Spinal cord (tissue), 10 donors: Measurements from ENCODE around the gene SCGB1D4. TPM values are rescaled to one million over a fixed set of nuclear protein-coding genes. Genes with fewer than 3 reads are reported as not detected.
"Not testable (repeated sequence)": the region's sequence is repeated elsewhere in the genome, so short reads cannot be mapped to it uniquely, and the experiment has no call there.

Experiments
- DNase-seq, 6 donors: peaks; one replicate each; pipeline versions ENCODE4 v3.0.0 to v3.0.0-alpha.2; 2013 to 2015; ENCODE audit warnings: low spot score in 6 of 6, low read depth in 4 of 6
- H3K27ac ChIP-seq: one replicate; pipeline ENCODE4 v1.5.1; 2013; ENCODE audit warnings: low read depth, low read length, control low read depth
- H3K27me3 ChIP-seq: one replicate; pipeline ENCODE4 v1.6.1; 2013; ENCODE audit warnings: low read length; ENCODE audit not compliant: control insufficient read depth, insufficient read depth
- H3K36me3 ChIP-seq: one replicate; pipeline ENCODE4 v1.6.1; 2013; ENCODE audit warnings: low read length; ENCODE audit not compliant: control insufficient read depth, insufficient read depth
- H3K4me1 ChIP-seq: one replicate; pipeline ENCODE4 v1.6.1; 2013; ENCODE audit warnings: low read length; ENCODE audit not compliant: control insufficient read depth, insufficient read depth
- H3K4me3 ChIP-seq: one replicate; pipeline ENCODE4 v1.5.1; 2013; ENCODE audit warnings: low read depth, low read length, control low read depth
- H3K9me3 ChIP-seq: one replicate; pipeline ENCODE4 v1.6.1; 2013; ENCODE audit warnings: low read length; ENCODE audit not compliant: control insufficient read depth, insufficient read depth
- WGBS: methylation state at CpG from one replicate; pipeline ENCODE4 v1.1.5; 2013; ENCODE audit warnings: missing lambda C conversion rate; ENCODE audit not compliant: insufficient coverage; 5-methylcytosine and 5-hydroxymethylcytosine counted together
- polyA plus RNA-seq, 2 donors: library from polyadenylated mRNA; unstranded; fragments of 120-200 nt; gene quantifications; one replicate each; pipeline ENCODE4 v1.2.1, GENCODE V29; 2013; ENCODE audit not compliant: insufficient read length in 2 of 2
- total RNA-seq, 2 donors: library from RNA; depleted of rRNA in 1 of 2; stranded (reverse); fragments of 120-200 nt in 1 of 2; fragments of >200 nt in 1 of 2; gene quantifications; one replicate each; pipeline versions ENCODE4 v1.2.3 to v1.2.4, GENCODE V29; 2013 to 2014
- donor health status: healthy.

SCGB1D4 gene
- total and polyA plus RNA-seq, 4 donors = not detected

DNA sequence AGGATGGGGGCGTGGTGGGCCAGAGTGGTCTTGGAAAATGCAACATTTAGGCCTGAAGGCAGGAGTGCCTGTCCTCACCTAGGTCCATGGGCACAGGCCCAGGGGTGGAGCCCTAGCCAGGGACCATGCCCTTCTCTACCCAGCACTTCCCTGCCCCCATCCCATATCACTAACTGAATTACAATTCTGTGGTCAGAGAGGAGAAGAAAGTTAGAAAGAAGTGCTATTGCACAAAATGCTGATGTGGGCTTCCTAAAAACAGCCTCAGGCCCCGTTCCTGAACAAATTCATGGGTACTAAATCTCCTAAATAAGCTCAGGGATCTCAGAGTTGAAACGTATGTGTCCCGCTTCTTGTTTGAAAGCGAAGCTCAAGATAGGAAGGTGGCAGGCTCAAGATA lies 34.9 kb upstream of the SCGB1D4 start:
- no peaks in the 10 kb centered on the region for H3K9me3 ChIP-seq
- no peaks in the 10 kb centered on the region for H3K27me3 ChIP-seq
- DNase-seq = no peak
- peaks cover 2% of the 10 kb centered on the region for H3K36me3 ChIP-seq
- no peak overlapping the region for H3K27ac ChIP-seq
- WGBS = 100% methylated on average over 4 of the region's 5 CpGs
- peaks cover 10% of the 10 kb centered on the region for H3K4me1 ChIP-seq
- H3K4me3 ChIP-seq = no peak overlapping the region

DNA sequence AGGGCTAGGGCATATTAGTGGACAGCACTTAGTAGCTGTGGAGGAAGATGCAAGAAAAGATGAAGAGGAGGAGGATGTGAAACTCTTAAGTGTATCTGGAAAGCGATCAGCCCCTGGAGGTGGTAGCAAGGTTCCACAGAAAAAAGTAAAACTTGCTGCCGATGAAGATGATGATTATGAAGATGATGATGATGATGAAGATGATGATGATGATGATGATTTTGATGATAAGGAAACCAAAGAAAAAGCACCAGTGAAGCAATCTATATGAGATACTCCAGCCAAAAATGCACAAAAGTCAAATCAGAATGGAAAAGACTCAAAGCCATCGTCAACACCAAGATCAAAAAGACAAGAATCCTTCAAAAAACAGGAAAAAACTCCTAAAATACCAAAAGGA lies 32.4 kb upstream of the SCGB1D4 start:
- H3K27me3 ChIP-seq, H3K4me1 ChIP-seq, DNase-seq, H3K36me3 ChIP-seq, H3K27ac ChIP-seq, H3K9me3 ChIP-seq, H3K4me3 ChIP-seq: not testable (repeated sequence)
- WGBS = 94% methylated on average over 2 of the region's 3 CpGs

DNA sequence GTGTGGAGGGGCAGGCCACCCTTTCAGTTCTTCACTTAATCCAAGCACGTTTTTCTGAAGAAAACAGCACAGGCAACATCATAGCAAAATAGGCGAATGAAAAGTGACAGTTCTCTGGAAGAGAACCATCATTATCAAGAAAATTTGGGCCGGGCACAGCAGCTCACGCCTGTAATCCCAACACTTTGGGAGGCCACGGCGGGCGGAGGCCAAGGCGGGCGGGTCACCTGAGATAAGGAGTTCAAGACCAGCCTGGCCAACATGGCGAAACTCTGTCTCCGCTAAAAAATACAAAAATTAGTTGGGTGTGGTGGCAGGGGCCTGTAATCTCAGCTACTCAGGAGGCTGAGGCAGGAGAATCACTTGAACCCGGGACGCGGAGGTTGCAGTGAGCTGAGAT lies 28.7 kb upstream of the SCGB1D4 start:
- DNase-seq, H3K27ac ChIP-seq, H3K4me1 ChIP-seq, H3K4me3 ChIP-seq, H3K27me3 ChIP-seq, H3K36me3 ChIP-seq, H3K9me3 ChIP-seq: not testable (repeated sequence)
- WGBS = 93% methylated on average over 3 of the region's 14 CpGs

DNA sequence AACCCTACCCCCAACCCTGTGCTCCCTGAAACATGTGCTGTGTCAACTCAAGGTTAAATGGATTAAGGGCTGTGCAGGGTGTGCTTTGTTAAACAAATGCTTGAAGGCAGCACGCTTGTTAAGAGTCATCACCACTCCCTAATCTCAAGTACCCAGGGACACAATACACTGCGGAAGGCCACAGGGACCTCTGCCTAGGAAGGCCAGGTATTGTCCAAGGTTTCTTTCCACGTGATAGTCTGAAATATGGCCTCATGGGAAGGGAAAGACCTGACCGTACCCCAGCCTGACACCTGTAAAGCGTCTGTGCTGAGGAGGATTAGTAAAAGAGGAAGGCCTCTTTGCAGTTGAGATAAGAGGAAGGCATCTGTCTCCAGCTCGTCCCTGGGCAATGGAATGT lies 27.8 kb upstream of the SCGB1D4 start:
- not testable (repeated sequence) for H3K36me3 ChIP-seq, H3K4me1 ChIP-seq, DNase-seq, H3K4me3 ChIP-seq, H3K27me3 ChIP-seq, H3K9me3 ChIP-seq, H3K27ac ChIP-seq
- WGBS = 23% methylated on average over 3 of the region's 6 CpGs

DNA sequence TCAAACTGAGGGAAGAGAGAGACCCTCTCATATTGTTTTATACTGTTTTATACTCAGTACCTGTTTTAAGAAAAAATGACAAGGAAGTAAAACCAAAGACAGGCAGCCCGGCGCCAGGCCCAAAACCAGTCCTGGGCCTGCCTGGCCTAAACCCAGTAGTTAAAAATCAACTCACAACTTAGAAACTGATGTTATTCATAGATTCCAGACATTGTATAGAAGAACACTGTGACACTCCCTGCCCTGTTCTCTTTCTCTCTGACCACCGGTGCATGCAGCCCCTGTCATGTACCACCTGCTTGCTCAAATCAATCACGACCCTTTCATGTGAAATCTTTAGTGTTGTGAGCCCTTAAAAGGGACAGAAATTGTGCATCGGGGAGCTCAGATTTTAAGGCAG lies 26.9 kb upstream of the SCGB1D4 start:
- not testable (repeated sequence) for H3K4me3 ChIP-seq
- WGBS = no CpG with 5 or more reads among the region's 5 CpGs

GRCh38 chr11:62324731-62325556 lies 26.1 kb upstream of the SCGB1D4 start:
- WGBS = 40% methylated on average over 10 of the region's 18 CpGs
- peak in 2 of 6 donors; percentile 25 to 48 for DNase-seq

More for the DNA sequence above, 26.9 kb upstream of the SCGB1D4 start:
- H3K4me1 ChIP-seq, DNase-seq, H3K27me3 ChIP-seq, H3K36me3 ChIP-seq, H3K27ac ChIP-seq, H3K9me3 ChIP-seq: not testable (repeated sequence)

GRCh38 chr11:62322524-62322923 lies 23.6 kb upstream of the SCGB1D4 start:
- no peak overlapping the region for H3K27ac ChIP-seq
- H3K4me1 ChIP-seq = no peaks in the 10 kb centered on the region
- H3K4me3 ChIP-seq = no peak overlapping the region
- H3K9me3 ChIP-seq = no peaks in the 10 kb centered on the region
- DNase-seq = no peak
- 81% methylated on average over 2 of the region's 2 CpGs for WGBS
- H3K27me3 ChIP-seq = peaks cover 4% of the 10 kb centered on the region
- no peaks in the 10 kb centered on the region for H3K36me3 ChIP-seq

More at GRCh38 chr11:62324731-62325556, 26.1 kb upstream of the SCGB1D4 start:
- Histone ChIP-seq H3K27ac (no peak overlapping the region), H3K27me3 (peaks cover 4% of the 10 kb centered on the region), H3K36me3 (no peaks in the 10 kb centered on the region), H3K4me1 (no peaks in the 10 kb centered on the region), H3K4me3 (no peak overlapping the region), H3K9me3 (no peaks in the 10 kb centered on the region)

- Histone ChIP-seq H3K4me1 (no peaks in the 10 kb centered on the region), H3K27ac (no peak overlapping the region), H3K4me3 (no peak overlapping the region), H3K27me3 (peaks cover 3% of the 10 kb centered on the region), H3K36me3 (no peaks in the 10 kb centered on the region), H3K9me3 (no peaks in the 10 kb centered on the region)
- WGBS = no CpG with 5 or more reads among the region's 1 CpG
- no peak for DNase-seq
These were observed 16.6 kb upstream of the SCGB1D4 start for GRCh38 chr11:62315431-62315830.

DNA sequence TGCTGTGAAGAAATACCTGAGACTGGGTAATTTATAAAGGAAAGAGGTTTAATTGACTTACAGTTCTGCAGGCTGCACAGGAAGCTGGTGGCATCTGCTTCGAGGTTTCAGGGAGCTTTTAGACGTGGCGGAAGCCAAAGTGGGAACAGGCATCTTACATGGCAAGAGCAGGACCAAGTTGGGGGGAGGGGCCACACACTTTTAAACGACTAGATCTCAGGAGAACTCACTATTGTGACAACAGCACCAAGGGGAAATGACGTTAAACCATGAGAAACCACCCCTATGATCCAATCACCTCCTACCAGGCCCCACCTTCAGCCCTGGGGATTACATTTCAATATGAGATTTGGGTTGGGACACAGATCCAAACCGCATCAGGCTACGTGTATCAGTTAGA lies 11.1 kb upstream of the SCGB1D4 start:
- Histone ChIP-seq H3K27me3 (peaks cover 3% of the 10 kb centered on the region), H3K4me3 (no peak overlapping the region), H3K4me1 (no peaks in the 10 kb centered on the region), H3K36me3 (no peaks in the 10 kb centered on the region), H3K27ac (no peak overlapping the region), H3K9me3 (no peaks in the 10 kb centered on the region)
- WGBS = 64% methylated on average over 5 of the region's 7 CpGs
- DNase-seq = no peak

GRCh38 chr11:62307950-62308349 lies 9.1 kb upstream of the SCGB1D4 start:
- Histone ChIP-seq H3K9me3 (no peaks in the 10 kb centered on the region), H3K4me1 (no peaks in the 10 kb centered on the region), H3K36me3 (no peaks in the 10 kb centered on the region), H3K27me3 (no peaks in the 10 kb centered on the region), H3K4me3 (no peak overlapping the region), H3K27ac (no peak overlapping the region)
- DNase-seq = no peak
